ENCODE results near the gene SPEN.
"Not testable (repeated sequence)": the region's sequence is repeated elsewhere in the genome, so short reads cannot be mapped to it uniquely, and the experiment has no call there.

Gene SPEN

GRCh38 chr1:15804060-15804459 is 43.4 kb upstream of the SPEN start:
- H3K27ac ChIP-seq, result no peak overlapping the region
- TF ChIP-seq ZFX (IDR thresholded peaks at IDR 0.05) (no peak), CTCF (conservative IDR thresholded peaks at IDR 0.05) (no peak)

DNA sequence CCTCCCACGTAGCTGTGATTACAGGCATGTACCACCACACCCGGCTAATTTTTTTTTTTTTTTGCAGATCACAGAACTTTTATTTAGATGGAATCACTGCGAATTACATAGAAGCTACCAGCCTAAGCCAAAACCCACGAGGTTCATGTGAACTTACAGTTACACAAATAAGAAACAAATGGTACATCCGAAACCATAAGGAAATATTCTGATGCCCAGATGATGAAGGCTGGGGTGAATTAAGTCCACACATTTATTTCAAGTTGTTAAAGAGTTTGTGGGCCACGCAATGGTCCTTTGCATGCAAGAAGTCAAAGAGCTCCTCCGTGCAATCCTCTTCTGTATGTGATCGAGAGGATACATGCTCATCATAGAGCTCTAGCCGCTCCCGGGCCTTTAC is 40.4 kb upstream of the SPEN start:
- TF ChIP-seq CTCF (conservative IDR thresholded peaks at IDR 0.05), result no peak
- TF ChIP-seq ZFX (IDR thresholded peaks at IDR 0.05), result no peak
- H3K27ac ChIP-seq, result no peak overlapping the region

DNA sequence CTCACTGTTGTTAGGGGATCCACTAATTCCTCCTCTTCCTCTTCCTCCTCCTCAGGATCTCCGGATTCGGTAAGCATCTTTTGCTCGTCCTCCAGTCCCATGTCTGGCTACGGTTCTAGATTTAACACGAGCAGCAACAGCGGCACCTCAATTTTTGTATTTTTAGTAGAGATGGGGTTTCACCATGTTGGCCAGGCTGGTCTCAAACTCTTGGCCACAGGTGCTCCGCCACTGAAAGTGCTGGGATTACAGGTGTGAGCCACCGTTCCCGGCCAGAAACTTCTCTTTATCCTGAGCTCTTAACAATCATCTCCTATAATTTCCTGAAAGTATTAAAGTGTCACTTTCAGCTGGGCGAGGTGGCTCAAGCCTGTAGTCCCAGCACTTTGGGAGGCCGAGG is 40.0 kb upstream of the SPEN start, which contains the start of gene UQCRHL:
Gene UQCRHL (minus strand): TSS at position 101 of the 400 bp plus-strand sequence. CDS start 0 bp downstream, at position 101.
- not testable (repeated sequence) for H3K27ac ChIP-seq

- no peak overlapping the region for H3K27ac ChIP-seq
Observed at GRCh38 chr1:15808955-15809354, 38.6 kb upstream of the SPEN start.

GRCh38 chr1:15810073-15810472 is 37.4 kb upstream of the SPEN start:
- no peak for TF ChIP-seq CTCF (conservative IDR thresholded peaks at IDR 0.05)
- no peak for TF ChIP-seq ZFX (IDR thresholded peaks at IDR 0.05)
- H3K27ac ChIP-seq, result no peak overlapping the region

More at GRCh38 chr1:15808955-15809354, 38.6 kb upstream of the SPEN start:
- no peak for TF ChIP-seq ZFX (IDR thresholded peaks at IDR 0.05)
- TF ChIP-seq CTCF (conservative IDR thresholded peaks at IDR 0.05), result no peak

DNA sequence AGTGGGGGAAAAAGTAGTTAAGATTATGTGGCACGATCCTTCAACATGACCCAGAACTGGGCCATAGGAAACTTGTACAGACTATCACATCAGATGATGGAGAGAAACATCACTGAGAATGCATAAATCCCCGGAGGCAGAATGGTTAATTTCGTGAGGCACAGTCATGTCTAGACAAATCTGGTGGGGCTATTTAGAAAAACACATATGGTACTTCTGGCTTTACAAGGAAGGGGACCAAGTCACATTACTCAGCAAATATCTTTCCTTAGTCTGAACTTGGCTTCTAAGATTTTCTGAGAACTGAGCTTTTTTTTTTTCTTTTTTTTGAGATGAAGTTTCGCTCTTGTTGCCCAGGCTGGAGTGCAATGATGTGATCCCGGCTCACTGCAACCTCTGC is 30.8 kb upstream of the SPEN start:
- no peak for TF ChIP-seq ZFX (IDR thresholded peaks at IDR 0.05)
- TF ChIP-seq CTCF (conservative IDR thresholded peaks at IDR 0.05), result no peak
- H3K27ac ChIP-seq, result no peak overlapping the region

DNA sequence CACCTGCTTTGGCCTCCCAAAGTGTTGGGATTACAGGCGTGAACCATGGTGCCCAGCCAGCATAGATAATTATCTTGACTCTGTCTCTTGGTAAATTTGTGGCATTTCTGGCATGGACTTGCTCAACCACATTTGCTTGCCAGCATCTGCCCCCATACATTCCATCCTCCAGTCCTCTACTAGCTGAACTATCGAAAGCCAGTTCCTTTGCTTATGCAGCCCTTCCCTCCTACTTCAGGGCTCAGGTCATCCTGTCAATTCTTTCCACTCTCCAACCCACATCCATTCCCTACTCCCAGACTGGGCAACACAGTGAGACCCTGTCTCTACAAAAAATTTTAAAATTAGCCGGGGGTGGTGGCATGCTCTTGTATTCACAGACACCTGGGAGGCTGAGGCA is 27.0 kb upstream of the SPEN start:
- TF ChIP-seq ZFX (IDR thresholded peaks at IDR 0.05) (no peak), CTCF (conservative IDR thresholded peaks at IDR 0.05) (no peak)
- H3K27ac ChIP-seq, result no peak overlapping the region

DNA sequence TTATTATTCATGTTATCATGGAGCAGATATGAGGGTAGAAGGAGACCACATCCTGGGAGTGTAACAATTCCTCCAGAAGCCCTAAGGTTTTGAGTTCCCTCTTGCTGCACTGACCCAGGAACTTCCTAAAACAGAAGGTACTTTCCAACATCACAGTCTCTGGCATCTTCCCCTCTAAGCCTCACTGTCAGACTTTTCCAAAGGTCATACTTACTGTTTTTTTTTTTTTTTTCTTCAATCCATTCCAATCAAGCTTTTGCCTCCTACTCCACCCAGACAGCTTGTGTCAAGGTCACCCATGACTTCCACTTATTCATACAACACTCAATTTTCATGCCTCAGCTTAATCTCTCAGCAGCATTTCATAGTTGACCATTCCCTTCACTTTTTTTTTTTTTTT is 21.7 kb upstream of the SPEN start:
- no peak overlapping the region for H3K27ac ChIP-seq
- TF ChIP-seq CTCF (conservative IDR thresholded peaks at IDR 0.05) (no peak), ZFX (IDR thresholded peaks at IDR 0.05) (no peak)

All from C4-2B (cell line).